Activated effector memory CD4-positive, alpha-beta T cell treated with Interleukin-2 at 50 U/mL for 16 hours (primary cell): ENCODE data around the gene KCNK13.
"Not testable (repeated sequence)": the region's sequence is repeated elsewhere in the genome, so short reads cannot be mapped to it uniquely, and the experiment has no call there.

Experiments used
- DNase-seq: peaks from one replicate; pipeline ENCODE4 v3.0.0-alpha.2; 2020

KCNK13 gene

GRCh38 chr14:90200546-90200945 is 138.8 kb downstream of the KCNK13 start:
- not testable (repeated sequence) for DNase-seq

- no peak for DNase-seq
These were observed 139.6 kb downstream of the KCNK13 start for GRCh38 chr14:90201344-90201743.

GRCh38 chr14:90204516-90204915 is 142.7 kb downstream of the KCNK13 start:
- DNase-seq, result no peak

- no peak for DNase-seq
These were observed 151.4 kb downstream of the KCNK13 start for GRCh38 chr14:90213099-90213748.

- no peak for DNase-seq
These were observed 166.7 kb downstream of the KCNK13 start for GRCh38 chr14:90228478-90228877.

- DNase-seq, result not testable (repeated sequence)
These were observed 168.1 kb downstream of the KCNK13 start for GRCh38 chr14:90229942-90230341.
